Measurements from ENCODE around the gene GUCY1A2.

Gene GUCY1A2

DNA sequence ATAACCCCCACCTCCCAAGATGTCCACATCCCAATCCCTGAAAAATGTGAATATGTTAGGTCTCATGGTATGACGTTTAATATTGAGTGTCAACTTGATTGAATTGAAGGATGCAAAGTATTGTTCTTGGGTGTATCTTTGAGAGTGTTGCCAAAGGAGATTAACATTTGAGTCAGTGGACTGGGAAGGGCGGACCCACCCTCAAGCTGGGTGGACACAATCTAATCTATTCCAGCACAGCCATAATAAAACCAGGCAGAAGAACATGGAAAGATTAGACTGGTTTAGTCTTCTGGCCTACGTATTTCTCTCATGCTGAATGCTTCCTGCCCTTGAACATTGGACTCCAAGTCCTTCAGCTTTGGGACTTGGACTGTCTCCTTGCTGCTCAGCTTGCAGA lies 315.5 kb downstream of the GUCY1A2 start:
- H2AFZ ChIP-seq (ENCODE audit: insufficient read depth, low read length, poor library complexity): no peak overlapping the region
- WGBS (ENCODE audit: extremely low coverage, insufficient coverage, insufficient read length): no CpG with 5 or more reads among the region's 3 CpGs
- no peak overlapping the region for H2BK12ac ChIP-seq (ENCODE audit: low read length)
- no peak overlapping the region for H3K9ac ChIP-seq (ENCODE audit: low read length)
- no peak overlapping the region for H4K8ac ChIP-seq (ENCODE audit: low read depth, low read length)
- H3K18ac ChIP-seq (ENCODE audit: low read length): no peak overlapping the region
- DNase-seq: no peak
- H3K27ac ChIP-seq (ENCODE audit: low read depth, low read length): no peak overlapping the region
- no peak overlapping the region for H3K4me2 ChIP-seq (ENCODE audit: low read length)
- H3K9me3 ChIP-seq (ENCODE audit: insufficient read depth, low read depth, low read length): no peaks in the 10 kb centered on the region
- no peak overlapping the region for H3K14ac ChIP-seq (ENCODE audit: low read length)
- no peak overlapping the region for H4K12ac ChIP-seq (ENCODE audit: low read depth, low read length)
- no peaks in the 10 kb centered on the region for H3K27me3 ChIP-seq (ENCODE audit: insufficient read depth, low read length)
- H3K79me2 ChIP-seq (ENCODE audit: control insufficient read depth, insufficient read depth, low read length, poor library complexity): no peaks in the 10 kb centered on the region
- no peaks in the 10 kb centered on the region for H3K4me1 ChIP-seq (ENCODE audit: control insufficient read depth in 1 of 2, insufficient read depth in 2 of 2, low read length in 2 of 2)
- H3K23ac ChIP-seq (ENCODE audit: low read length): no peak overlapping the region
- no peak overlapping the region for H2BK5ac ChIP-seq (ENCODE audit: low read depth, low read length, poor library complexity)
- H4K91ac ChIP-seq (ENCODE audit: low read depth, low read length): no peak overlapping the region
- H3K4me3 ChIP-seq (ENCODE audit: low read depth, low read length): no peak overlapping the region
- no peaks in the 10 kb centered on the region for H3K79me1 ChIP-seq (ENCODE audit: low read length)
- no peak overlapping the region for H2AK5ac ChIP-seq (ENCODE audit: low read length)
- no peak overlapping the region for H2BK120ac ChIP-seq (ENCODE audit: insufficient read depth, low read length, poor library complexity)
- no peak overlapping the region for H3K4ac ChIP-seq (ENCODE audit: low read depth, low read length)
- no peaks in the 10 kb centered on the region for H3K36me3 ChIP-seq (ENCODE audit: control insufficient read depth in 1 of 2, insufficient read depth in 2 of 2, low read length in 2 of 2)

DNA sequence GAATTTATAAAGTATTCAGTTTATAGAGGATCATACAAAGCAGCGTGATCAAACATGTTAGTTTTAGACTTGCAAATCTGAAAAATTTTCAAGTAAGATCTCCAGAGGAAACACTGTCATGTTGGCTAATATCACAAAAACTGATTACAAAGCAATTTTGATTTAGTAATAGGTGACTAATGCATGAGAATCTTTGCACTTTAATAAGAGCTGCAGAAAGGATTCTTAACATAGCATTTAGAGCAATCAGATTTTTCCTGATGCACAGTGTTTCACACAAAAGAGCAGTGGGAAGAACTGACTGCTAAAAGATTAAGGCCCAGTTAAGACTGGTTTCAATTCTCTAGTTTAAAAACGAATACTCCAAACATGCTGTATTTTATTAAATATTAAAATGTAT lies 321.2 kb downstream of the GUCY1A2 start:
- Histone ChIP-seq H4K12ac (ENCODE audit: low read depth, low read length) (no peak overlapping the region), H4K91ac (ENCODE audit: low read depth, low read length) (no peak overlapping the region), H2AK5ac (ENCODE audit: low read length) (no peak overlapping the region), H3K9ac (ENCODE audit: low read length) (no peak overlapping the region), H2AFZ (ENCODE audit: insufficient read depth, low read length, poor library complexity) (no peak overlapping the region), H3K4me2 (ENCODE audit: low read length) (no peak overlapping the region), H3K36me3 (ENCODE audit: control insufficient read depth in 1 of 2, insufficient read depth in 2 of 2, low read length in 2 of 2) (no peaks in the 10 kb centered on the region), H2BK5ac (ENCODE audit: low read depth, low read length, poor library complexity) (no peak overlapping the region), H3K4me1 (ENCODE audit: control insufficient read depth in 1 of 2, insufficient read depth in 2 of 2, low read length in 2 of 2) (no peaks in the 10 kb centered on the region), H2BK12ac (ENCODE audit: low read length) (no peak overlapping the region), H3K9me3 (ENCODE audit: insufficient read depth, low read depth, low read length) (no peaks in the 10 kb centered on the region), H3K79me2 (ENCODE audit: control insufficient read depth, insufficient read depth, low read length, poor library complexity) (no peaks in the 10 kb centered on the region), H3K79me1 (ENCODE audit: low read length) (no peaks in the 10 kb centered on the region), H2BK120ac (ENCODE audit: insufficient read depth, low read length, poor library complexity) (no peak overlapping the region), H3K23ac (ENCODE audit: low read length) (no peak overlapping the region), H3K18ac (ENCODE audit: low read length) (no peak overlapping the region), H3K4ac (ENCODE audit: low read depth, low read length) (no peak overlapping the region), H3K27me3 (ENCODE audit: insufficient read depth, low read length) (no peaks in the 10 kb centered on the region), H3K27ac (ENCODE audit: low read depth, low read length) (no peak overlapping the region), H3K4me3 (ENCODE audit: low read depth, low read length) (no peak overlapping the region), H3K14ac (ENCODE audit: low read length) (no peak overlapping the region), H4K8ac (ENCODE audit: low read depth, low read length) (no peak overlapping the region)
- no CpG with 5 or more reads among the region's 2 CpGs for WGBS (ENCODE audit: extremely low coverage, insufficient coverage, insufficient read length)
- DNase-seq: peak; percentile 2 to 75

DNA sequence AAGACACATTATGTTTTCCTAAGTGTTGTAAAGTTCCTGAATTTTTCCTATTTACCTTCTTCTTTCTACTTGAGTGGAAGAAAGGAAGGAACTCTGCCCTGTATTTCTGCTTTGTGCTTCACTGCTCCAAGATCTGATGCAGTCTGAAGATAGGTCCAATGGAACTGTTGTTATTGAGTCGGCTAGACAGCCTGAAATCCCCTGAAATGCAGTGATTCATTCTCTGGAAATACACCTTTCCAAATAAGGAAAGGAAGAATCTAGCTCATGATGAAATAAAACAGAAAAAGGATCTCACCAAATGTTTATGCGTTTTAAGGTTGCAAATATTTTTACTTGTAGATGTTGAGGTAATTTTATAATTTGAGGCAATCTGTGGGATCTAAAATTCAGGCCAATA lies 322.8 kb downstream of the GUCY1A2 start:
- Histone ChIP-seq H3K36me3 (ENCODE audit: control insufficient read depth in 1 of 2, insufficient read depth in 2 of 2, low read length in 2 of 2) (no peaks in the 10 kb centered on the region), H3K23ac (ENCODE audit: low read length) (no peak overlapping the region), H3K14ac (ENCODE audit: low read length) (no peak overlapping the region), H3K4me3 (ENCODE audit: low read depth, low read length) (no peak overlapping the region), H3K79me2 (ENCODE audit: control insufficient read depth, insufficient read depth, low read length, poor library complexity) (no peaks in the 10 kb centered on the region), H2BK12ac (ENCODE audit: low read length) (no peak overlapping the region), H2BK5ac (ENCODE audit: low read depth, low read length, poor library complexity) (no peak overlapping the region), H3K4me2 (ENCODE audit: low read length) (no peak overlapping the region), H3K4ac (ENCODE audit: low read depth, low read length) (no peak overlapping the region), H2AK5ac (ENCODE audit: low read length) (no peak overlapping the region), H3K9me3 (ENCODE audit: insufficient read depth, low read depth, low read length) (no peaks in the 10 kb centered on the region), H3K4me1 (ENCODE audit: control insufficient read depth in 1 of 2, insufficient read depth in 2 of 2, low read length in 2 of 2) (no peaks in the 10 kb centered on the region), H4K8ac (ENCODE audit: low read depth, low read length) (no peak overlapping the region), H4K12ac (ENCODE audit: low read depth, low read length) (no peak overlapping the region), H2BK120ac (ENCODE audit: insufficient read depth, low read length, poor library complexity) (no peak overlapping the region), H3K79me1 (ENCODE audit: low read length) (no peaks in the 10 kb centered on the region), H3K18ac (ENCODE audit: low read length) (no peak overlapping the region), H3K27me3 (ENCODE audit: insufficient read depth, low read length) (no peaks in the 10 kb centered on the region), H3K9ac (ENCODE audit: low read length) (no peak overlapping the region), H2AFZ (ENCODE audit: insufficient read depth, low read length, poor library complexity) (no peak overlapping the region), H3K27ac (ENCODE audit: low read depth, low read length) (peak overlapping the region; percentile 45), H4K91ac (ENCODE audit: low read depth, low read length) (no peak overlapping the region)
- DNase-seq: peak; percentile 66 to 73
- WGBS (ENCODE audit: extremely low coverage, insufficient coverage, insufficient read length): no CpG with 5 or more reads among the region's 2 CpGs

DNA sequence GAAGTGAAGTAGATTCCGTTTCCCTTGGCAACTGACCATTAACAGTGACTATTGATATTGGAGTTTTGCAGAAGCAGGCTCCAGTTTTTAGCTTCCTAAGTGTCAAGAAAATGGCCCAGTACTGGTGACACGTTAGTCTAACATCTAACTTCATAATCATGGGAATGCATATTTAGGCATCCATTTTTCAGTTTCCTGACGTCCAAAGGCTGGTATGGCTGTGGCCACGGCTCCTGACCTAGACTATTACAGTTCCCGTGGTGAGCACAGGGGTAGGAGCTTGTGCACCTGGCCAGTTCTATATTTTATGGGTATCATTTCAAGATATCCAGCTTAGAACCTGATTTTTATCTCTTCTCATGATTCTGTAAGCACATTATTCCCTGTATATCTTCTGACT lies 323.8 kb downstream of the GUCY1A2 start:
- Histone ChIP-seq H4K12ac (ENCODE audit: low read depth, low read length) (no peak overlapping the region), H3K79me1 (ENCODE audit: low read length) (no peaks in the 10 kb centered on the region), H3K9ac (ENCODE audit: low read length) (no peak overlapping the region), H3K9me3 (ENCODE audit: insufficient read depth, low read depth, low read length) (no peaks in the 10 kb centered on the region), H3K18ac (ENCODE audit: low read length) (no peak overlapping the region), H2AFZ (ENCODE audit: insufficient read depth, low read length, poor library complexity) (no peak overlapping the region), H2BK120ac (ENCODE audit: insufficient read depth, low read length, poor library complexity) (no peak overlapping the region), H3K27ac (ENCODE audit: low read depth, low read length) (no peak overlapping the region), H3K4me3 (ENCODE audit: low read depth, low read length) (no peak overlapping the region), H3K23ac (ENCODE audit: low read length) (no peak overlapping the region), H3K14ac (ENCODE audit: low read length) (no peak overlapping the region), H2BK5ac (ENCODE audit: low read depth, low read length, poor library complexity) (no peak overlapping the region), H3K4ac (ENCODE audit: low read depth, low read length) (no peak overlapping the region), H3K27me3 (ENCODE audit: insufficient read depth, low read length) (no peaks in the 10 kb centered on the region), H3K79me2 (ENCODE audit: control insufficient read depth, insufficient read depth, low read length, poor library complexity) (no peaks in the 10 kb centered on the region), H3K4me2 (ENCODE audit: low read length) (no peak overlapping the region), H3K4me1 (ENCODE audit: control insufficient read depth in 1 of 2, insufficient read depth in 2 of 2, low read length in 2 of 2) (no peaks in the 10 kb centered on the region), H4K91ac (ENCODE audit: low read depth, low read length) (no peak overlapping the region), H3K36me3 (ENCODE audit: control insufficient read depth in 1 of 2, insufficient read depth in 2 of 2, low read length in 2 of 2) (no peaks in the 10 kb centered on the region), H4K8ac (ENCODE audit: low read depth, low read length) (no peak overlapping the region), H2BK12ac (ENCODE audit: low read length) (no peak overlapping the region), H2AK5ac (ENCODE audit: low read length) (no peak overlapping the region)
- DNase-seq: peak; percentile 52 to 62
- WGBS (ENCODE audit: extremely low coverage, insufficient coverage, insufficient read length): no CpG with 5 or more reads among the region's 5 CpGs
